Natural killer cell (primary cell): ENCODE results near the gene FKBP11. TPM values are rescaled to one million over a fixed set of nuclear protein-coding genes. Genes with fewer than 3 reads are reported as not detected.

Experiments
- ATAC-seq, 3 donors: fragments of 150-1000 bp in 2 of 3; fragments of 200-7000 bp in 1 of 3; cut with Tn5 transposase; 1 replicate in 1 of 3; 2 replicates in 2 of 3; pipeline ENCODE4 v1.10.0; 2021; ENCODE audit warnings: mild to moderate bottlenecking in 2 of 3, moderate library complexity in 2 of 3
- DNase-seq, 2 donors: peaks; one replicate each; pipeline versions ENCODE4 v3.0.0 to v3.0.0-alpha.2; 2013 to 2021; ENCODE audit warnings: mixed read lengths in 1 of 2
- H3K27ac ChIP-seq: one replicate; pipeline ENCODE4 v1.5.1; 2013; ENCODE audit warnings: mild to moderate bottlenecking, low read length
- H3K27me3 ChIP-seq: one replicate; pipeline ENCODE4 v1.6.1; 2013; ENCODE audit warnings: low read length; ENCODE audit not compliant: control insufficient read depth, insufficient read depth
- H3K36me3 ChIP-seq: one replicate; pipeline ENCODE4 v1.6.1; 2013; ENCODE audit warnings: low read length; ENCODE audit not compliant: control insufficient read depth, insufficient read depth
- H3K4me1 ChIP-seq: one replicate; pipeline ENCODE4 v1.6.1; 2013; ENCODE audit warnings: low read length; ENCODE audit not compliant: control insufficient read depth, insufficient read depth
- H3K4me3 ChIP-seq: one replicate; pipeline ENCODE4 v1.5.1; 2013; ENCODE audit warnings: low read length
- H3K9me3 ChIP-seq: one replicate; pipeline ENCODE4 v1.6.1; 2013; ENCODE audit warnings: low read length; ENCODE audit not compliant: control insufficient read depth, insufficient read depth
- H3K27ac Mint-ChIP-seq, 2 donors: one replicate each; pipeline ENCODE4 v1.8.0; 2022; ENCODE audit warnings: mild to moderate bottlenecking in 2 of 2, mixed read lengths in 2 of 2, moderate library complexity in 1 of 2
- H3K27me3 Mint-ChIP-seq, 2 donors: one replicate each; pipeline ENCODE4 v1.8.0; 2022; ENCODE audit warnings: low read depth in 2 of 2, mixed read lengths in 2 of 2
- H3K36me3 Mint-ChIP-seq: one replicate; pipeline ENCODE4 v1.8.0; 2022; ENCODE audit warnings: mixed read lengths
- H3K4me1 Mint-ChIP-seq, 2 donors: one replicate each; pipeline ENCODE4 v1.8.0; 2022; ENCODE audit warnings: mixed read lengths in 2 of 2
- H3K4me3 Mint-ChIP-seq: one replicate; pipeline ENCODE4 v1.8.0; 2022; ENCODE audit warnings: mild to moderate bottlenecking, moderate library complexity, mixed read lengths
- H3K9me3 Mint-ChIP-seq, 2 donors: one replicate each; pipeline ENCODE4 v1.8.0; 2022; ENCODE audit warnings: mixed read lengths in 2 of 2
- WGBS: methylation state at CpG from one replicate; pipeline ENCODE4 v1.1.7; 2013; ENCODE audit warnings: missing lambda C conversion rate; ENCODE audit not compliant: insufficient coverage; 5-methylcytosine and 5-hydroxymethylcytosine counted together
- intact Hi-C: fragments of 100-400 bp; cut with micrococcal nuclease; formaldehyde crosslinking; loops from one replicate; pipeline ENCODE4 v1.14.2; 2022
- total RNA-seq, 4 donors: library from RNA; stranded (reverse); fragments of 120-200 nt in 1 of 4; gene quantifications; one replicate each; pipeline versions ENCODE4 v1.2.3 to v1.2.4, GENCODE V29; 2013 to 2022
- TF ChIP-seq, protein P1 (sequence below): fragments of 200-600 bp; IDR thresholded peaks from one replicate; pipeline ENCODE4 v1.8.0; 2022; ENCODE audit warnings: antibody characterized with exemption

Gene FKBP11
- total RNA-seq, 3 donors from 2014 or later (not counting 1 experiment from before 2014, with no cell fraction given), result 156 to 228 (median 218) TPM

DNA sequence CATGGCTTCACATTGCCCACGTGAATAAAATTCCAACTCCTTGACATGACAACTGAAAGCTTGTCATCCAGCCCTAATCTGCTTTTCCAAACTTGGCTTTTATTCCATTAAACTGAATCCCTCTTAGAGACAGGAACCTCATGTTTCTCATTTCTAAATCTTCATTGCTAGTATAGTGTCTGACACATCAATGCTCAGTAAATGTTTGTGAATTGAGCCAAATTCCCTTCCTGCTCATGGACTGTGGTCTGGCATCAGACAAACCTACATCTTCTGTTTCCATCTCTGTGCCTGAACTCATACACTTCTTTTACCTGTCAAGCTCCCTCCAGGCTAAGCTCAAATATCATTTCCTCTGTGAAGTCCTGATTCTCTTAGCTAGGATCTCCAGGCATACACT, 4.3 kb upstream of the FKBP11 start:
- intact Hi-C loops, result loop anchor here (10.0 kb wide), 1 partner anchor 45 kb away; the partner anchor contains the start of genes WNT1 and WNT10B
- Mint-ChIP-seq H3K9me3 (no peaks in the 10 kb centered on the region), H3K27ac (peak overlapping the region; percentile 53 to 71), H3K27me3 (no peaks in the 10 kb centered on the region), H3K4me3 (peak overlapping the region; percentile 60), H3K4me1 (peaks cover 63 to 64% of the 10 kb centered on the region in 2 donors), H3K36me3 (peaks cover 11% of the 10 kb centered on the region)
- DNase-seq (no peak), ATAC-seq (no peak)
- Histone ChIP-seq H3K36me3 (peaks cover 9% of the 10 kb centered on the region), H3K4me3 (no peak overlapping the region), H3K9me3 (no peaks in the 10 kb centered on the region), H3K27ac (no peak overlapping the region), H3K4me1 (peaks cover 48% of the 10 kb centered on the region), H3K27me3 (no peaks in the 10 kb centered on the region)
- WGBS, result 100% methylated on average over 1 of the region's 1 CpG
- TF ChIP-seq, protein P1, sequence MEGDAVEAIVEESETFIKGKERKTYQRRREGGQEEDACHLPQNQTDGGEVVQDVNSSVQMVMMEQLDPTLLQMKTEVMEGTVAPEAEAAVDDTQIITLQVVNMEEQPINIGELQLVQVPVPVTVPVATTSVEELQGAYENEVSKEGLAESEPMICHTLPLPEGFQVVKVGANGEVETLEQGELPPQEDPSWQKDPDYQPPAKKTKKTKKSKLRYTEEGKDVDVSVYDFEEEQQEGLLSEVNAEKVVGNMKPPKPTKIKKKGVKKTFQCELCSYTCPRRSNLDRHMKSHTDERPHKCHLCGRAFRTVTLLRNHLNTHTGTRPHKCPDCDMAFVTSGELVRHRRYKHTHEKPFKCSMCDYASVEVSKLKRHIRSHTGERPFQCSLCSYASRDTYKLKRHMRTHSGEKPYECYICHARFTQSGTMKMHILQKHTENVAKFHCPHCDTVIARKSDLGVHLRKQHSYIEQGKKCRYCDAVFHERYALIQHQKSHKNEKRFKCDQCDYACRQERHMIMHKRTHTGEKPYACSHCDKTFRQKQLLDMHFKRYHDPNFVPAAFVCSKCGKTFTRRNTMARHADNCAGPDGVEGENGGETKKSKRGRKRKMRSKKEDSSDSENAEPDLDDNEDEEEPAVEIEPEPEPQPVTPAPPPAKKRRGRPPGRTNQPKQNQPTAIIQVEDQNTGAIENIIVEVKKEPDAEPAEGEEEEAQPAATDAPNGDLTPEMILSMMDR, result no peak

DNA sequence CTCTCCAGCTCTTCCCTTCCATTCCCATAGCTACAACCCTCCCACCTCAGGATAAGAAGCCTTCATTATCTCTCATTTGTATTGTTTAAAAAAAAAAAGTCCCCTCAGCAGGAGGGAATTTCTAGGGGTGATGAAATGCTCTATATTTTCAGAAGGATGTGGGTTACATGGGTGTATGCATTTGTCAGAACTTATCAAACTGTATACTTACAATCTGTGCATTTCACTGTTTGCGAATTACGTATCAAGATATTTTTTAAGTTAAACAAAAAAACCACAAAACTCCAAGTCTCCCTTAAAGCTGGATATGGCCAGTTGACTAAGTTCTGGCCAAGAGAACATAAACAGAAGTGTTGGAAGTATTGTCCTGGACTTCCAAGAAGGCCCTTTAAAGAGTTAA, 2.0 kb upstream of the FKBP11 start:
- intact Hi-C loops, result loop anchor here (10.0 kb wide), 1 partner anchor 48 kb away; the partner anchor contains the start of genes WNT1 and WNT10B
- no CpG with 5 or more reads among the region's 2 CpGs for WGBS
- Histone ChIP-seq H3K4me3 (no peak overlapping the region), H3K27ac (peak overlapping the region; percentile 12), H3K9me3 (no peaks in the 10 kb centered on the region), H3K4me1 (peaks cover 36% of the 10 kb centered on the region), H3K27me3 (no peaks in the 10 kb centered on the region), H3K36me3 (peaks cover 17% of the 10 kb centered on the region)
- peak in 1 of 2 donors; percentile 25 for DNase-seq
- H3K4me1 Mint-ChIP-seq, result peaks cover 59 to 60% of the 10 kb centered on the region in 2 donors
- peak overlapping the region; percentile 96 for H3K4me3 Mint-ChIP-seq
- TF ChIP-seq, protein P1, result no peak
- peak overlapping the region; percentile 87 for H3K27ac Mint-ChIP-seq
- no peaks in the 10 kb centered on the region for H3K9me3 Mint-ChIP-seq
- ATAC-seq, result peak; percentile 19 to 25 (median 20)
- H3K36me3 Mint-ChIP-seq, result peaks cover 16% of the 10 kb centered on the region
- no peaks in the 10 kb centered on the region for H3K27me3 Mint-ChIP-seq

DNA sequence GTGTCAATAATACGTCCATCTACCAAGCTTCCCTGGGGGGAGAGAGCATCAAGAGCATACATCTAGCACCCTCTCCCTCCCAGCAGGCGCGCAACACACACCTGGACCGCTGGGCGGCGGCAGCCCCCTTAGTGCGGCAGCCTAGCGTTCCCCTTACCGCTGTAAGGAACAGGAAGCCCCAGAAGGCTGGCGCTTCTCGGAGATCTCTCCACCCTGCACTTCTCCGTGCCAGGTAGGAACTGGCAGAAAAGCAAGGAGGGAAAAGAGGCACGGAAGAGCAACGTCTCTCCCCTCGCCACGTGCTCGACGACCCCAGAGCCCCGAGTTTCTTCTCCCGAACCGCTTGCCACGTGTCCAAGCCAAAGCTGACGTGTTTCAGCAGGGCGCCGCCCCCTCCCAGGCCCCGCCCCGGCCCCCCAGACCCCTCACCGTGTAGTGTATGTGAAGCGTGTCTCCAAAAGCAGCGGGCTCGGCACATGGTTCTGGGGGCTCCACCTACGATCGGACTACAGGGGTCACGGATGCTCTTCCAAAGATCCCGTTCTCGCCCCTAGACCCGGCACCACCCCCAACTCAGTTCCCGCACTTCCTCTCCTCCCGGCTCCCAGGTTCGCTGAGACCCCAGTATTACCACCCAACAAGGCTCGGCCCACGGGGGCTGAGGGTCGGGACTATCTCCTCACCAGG, 532 bp downstream of the FKBP11 start:
- H3K36me3 Mint-ChIP-seq, result peaks cover 11% of the 10 kb centered on the region
- H3K4me1 ChIP-seq, result peaks cover 28% of the 10 kb centered on the region
- DNase-seq (peak; percentile 64 to 89), ATAC-seq (peak; percentile 59 to 77 (median 67))
- H3K27me3 Mint-ChIP-seq, result no peaks in the 10 kb centered on the region
- no peaks in the 10 kb centered on the region for H3K27me3 ChIP-seq
- H3K9me3 ChIP-seq, result no peaks in the 10 kb centered on the region
- intact Hi-C loops, result loop anchor here (1.0 to 10.0 kb wide), 2 partner anchors 10 to 50 kb away; partner anchors contain the start of genes WNT1 and WNT10B
- H3K36me3 ChIP-seq, result peaks cover 20% of the 10 kb centered on the region
- H3K27ac ChIP-seq, result peak overlapping the region; percentile 93
- H3K27ac Mint-ChIP-seq, result peak overlapping the region; percentile 87 to 94
- peaks cover 57 to 60% of the 10 kb centered on the region in 2 donors for H3K4me1 Mint-ChIP-seq
- TF ChIP-seq, protein P1, result peak; percentile 69
- WGBS, result under 1% methylated on average over 43 of the region's 43 CpGs
- H3K9me3 Mint-ChIP-seq, result no peaks in the 10 kb centered on the region
- H3K4me3 ChIP-seq, result peak overlapping the region; percentile 92
- peak overlapping the region; percentile 96 for H3K4me3 Mint-ChIP-seq
